Kidney epithelial cell (primary cell): ENCODE measurements around the gene PPP4R4. TPM values are rescaled to one million over a fixed set of nuclear protein-coding genes. Genes with fewer than 3 reads are reported as not detected.
"Not testable (repeated sequence)": the region's sequence is repeated elsewhere in the genome, so short reads cannot be mapped to it uniquely, and the experiment has no call there.

ENCODE experiments used
- DNase-seq: peaks from one replicate; pipeline ENCODE4 v3.0.0-alpha.2; 2010; ENCODE audit warnings: low read depth
- H3K27me3 ChIP-seq: 2 replicates; pipeline ENCODE4 v1.6.0; 2011; ENCODE audit warnings: low read length; ENCODE audit not compliant: control insufficient read depth, insufficient read depth
- H3K36me3 ChIP-seq: 2 replicates; pipeline ENCODE4 v1.5.1; 2011; ENCODE audit warnings: low read length; ENCODE audit not compliant: control insufficient read depth, insufficient read depth
- H3K4me3 ChIP-seq: 2 replicates; pipeline ENCODE4 v1.5.1; 2011; ENCODE audit warnings: low read depth, mild to moderate bottlenecking, control low read depth, low read length
- total RNA-seq: library from RNA; depleted of rRNA; stranded (reverse); fragments of >200 nt; gene quantifications from 2 replicates; pipeline ENCODE4 v1.2.3, GENCODE V29; 2015
- TF ChIP-seq, protein P1 (sequence below): IDR thresholded peaks from 2 replicates; pipeline ENCODE4 v1.5.1; 2011; ENCODE audit warnings: mild to moderate bottlenecking, moderate library complexity, low read length, control low read depth, inconsistent platforms; ENCODE audit not compliant: insufficient read depth, poor library complexity, severe bottlenecking

The PPP4R4 gene
- total RNA-seq, 1 donor from 2014 or later: 2.4 TPM

DNA sequence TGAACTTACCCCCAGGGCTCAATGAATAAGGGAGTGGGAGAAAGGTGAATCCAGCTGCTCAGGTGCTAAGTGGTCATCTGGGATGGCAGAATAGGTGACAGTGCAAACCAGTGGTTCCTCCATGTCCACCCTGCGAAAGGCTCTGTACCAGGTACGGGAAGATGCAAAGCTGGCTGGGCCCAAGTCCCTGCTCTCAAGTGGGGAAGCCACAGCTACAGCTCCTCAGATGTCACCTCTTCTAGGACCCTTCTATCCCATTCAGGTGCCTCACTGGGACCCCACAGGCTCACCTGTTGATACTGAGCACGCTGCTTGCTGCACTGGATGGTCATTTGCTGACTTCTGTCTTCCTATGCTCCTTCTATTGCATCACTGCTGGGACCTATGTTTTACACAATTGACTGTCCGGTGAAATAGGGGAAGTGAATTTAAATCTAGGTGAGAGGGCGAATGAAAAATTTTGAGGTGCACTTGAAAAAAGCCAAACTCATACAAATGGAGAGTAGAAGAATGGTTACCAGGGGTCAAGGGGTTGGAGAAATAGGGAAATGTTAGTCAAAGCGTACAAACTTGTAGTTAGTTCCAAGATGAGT lies 20.3 kb upstream of the PPP4R4 start:
- Histone ChIP-seq H3K27me3 (no peaks in the 10 kb centered on the region), H3K36me3 (no peaks in the 10 kb centered on the region), H3K4me3 (no peak overlapping the region)
- DNase-seq: no peak
- TF ChIP-seq, protein P1, sequence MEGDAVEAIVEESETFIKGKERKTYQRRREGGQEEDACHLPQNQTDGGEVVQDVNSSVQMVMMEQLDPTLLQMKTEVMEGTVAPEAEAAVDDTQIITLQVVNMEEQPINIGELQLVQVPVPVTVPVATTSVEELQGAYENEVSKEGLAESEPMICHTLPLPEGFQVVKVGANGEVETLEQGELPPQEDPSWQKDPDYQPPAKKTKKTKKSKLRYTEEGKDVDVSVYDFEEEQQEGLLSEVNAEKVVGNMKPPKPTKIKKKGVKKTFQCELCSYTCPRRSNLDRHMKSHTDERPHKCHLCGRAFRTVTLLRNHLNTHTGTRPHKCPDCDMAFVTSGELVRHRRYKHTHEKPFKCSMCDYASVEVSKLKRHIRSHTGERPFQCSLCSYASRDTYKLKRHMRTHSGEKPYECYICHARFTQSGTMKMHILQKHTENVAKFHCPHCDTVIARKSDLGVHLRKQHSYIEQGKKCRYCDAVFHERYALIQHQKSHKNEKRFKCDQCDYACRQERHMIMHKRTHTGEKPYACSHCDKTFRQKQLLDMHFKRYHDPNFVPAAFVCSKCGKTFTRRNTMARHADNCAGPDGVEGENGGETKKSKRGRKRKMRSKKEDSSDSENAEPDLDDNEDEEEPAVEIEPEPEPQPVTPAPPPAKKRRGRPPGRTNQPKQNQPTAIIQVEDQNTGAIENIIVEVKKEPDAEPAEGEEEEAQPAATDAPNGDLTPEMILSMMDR: no peak

- H3K27me3 ChIP-seq, H3K36me3 ChIP-seq, DNase-seq, H3K4me3 ChIP-seq: not testable (repeated sequence)
Observed at GRCh38 chr14:94156143-94156542, 18.0 kb upstream of the PPP4R4 start.

- TF ChIP-seq, protein P1: no peak
- no peak for DNase-seq
- no peaks in the 10 kb centered on the region for H3K27me3 ChIP-seq
- H3K4me3 ChIP-seq: no peak overlapping the region
- H3K36me3 ChIP-seq: no peaks in the 10 kb centered on the region
Observed at GRCh38 chr14:94157197-94157596, 16.9 kb upstream of the PPP4R4 start.

DNA sequence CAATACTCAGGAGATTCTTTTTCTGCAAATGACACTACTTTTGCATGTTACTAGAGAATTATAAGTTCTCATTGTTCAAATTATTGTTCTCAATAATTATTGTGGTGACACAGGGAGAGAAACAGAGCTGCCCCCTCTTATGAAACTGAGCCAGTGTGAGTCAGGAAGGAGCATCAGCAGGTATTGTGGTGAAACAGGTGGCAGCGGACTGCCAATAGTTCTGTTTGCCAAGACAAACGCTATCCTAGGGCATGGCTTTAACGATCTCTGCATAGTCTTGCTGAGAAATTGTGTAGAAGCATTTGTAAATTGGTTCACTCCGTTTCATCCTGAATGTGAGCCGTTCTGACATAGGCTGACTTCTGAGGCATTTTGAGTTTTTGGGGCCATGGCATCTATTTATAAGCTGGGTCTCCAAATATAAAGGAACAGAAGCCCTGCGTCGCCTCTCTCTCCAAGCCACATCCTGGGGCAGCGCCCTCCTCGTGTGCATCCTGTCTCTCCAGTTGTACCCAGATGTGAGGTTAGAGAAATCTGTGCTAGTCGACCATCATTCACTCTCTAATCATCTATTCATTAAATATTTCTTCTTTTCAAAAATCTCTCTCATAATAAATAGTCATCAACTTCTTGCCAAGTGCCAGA lies 15.8 kb upstream of the PPP4R4 start:
- Histone ChIP-seq H3K36me3 (no peaks in the 10 kb centered on the region), H3K27me3 (no peaks in the 10 kb centered on the region), H3K4me3 (no peak overlapping the region)
- TF ChIP-seq, protein P1: no peak
- DNase-seq: no peak

DNA sequence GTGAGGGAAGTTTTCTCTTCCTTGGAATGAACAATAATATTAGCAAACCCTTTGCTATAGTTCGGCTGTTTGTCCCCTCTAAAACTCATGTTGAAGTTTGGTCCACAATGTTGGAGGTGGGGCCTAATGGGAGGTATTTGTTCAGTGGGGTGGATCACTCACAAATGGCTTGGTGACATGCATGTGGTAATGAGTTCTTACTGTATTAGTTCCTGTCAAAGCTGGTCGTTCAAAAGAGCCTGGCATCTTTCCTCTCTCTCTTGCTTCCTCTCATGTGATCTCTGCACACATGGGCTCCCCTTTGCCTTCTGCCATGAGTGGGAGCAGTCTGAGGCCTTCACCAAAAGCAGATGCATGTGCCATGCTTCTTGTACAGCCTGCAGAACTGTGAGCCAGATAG lies 13.1 kb upstream of the PPP4R4 start:
- DNase-seq: no peak
- H3K27me3 ChIP-seq: peaks cover 21% of the 10 kb centered on the region
- H3K36me3 ChIP-seq: no peaks in the 10 kb centered on the region
- TF ChIP-seq, protein P1: no peak
- no peak overlapping the region for H3K4me3 ChIP-seq

GRCh38 chr14:94161981-94162380 lies 12.1 kb upstream of the PPP4R4 start:
- TF ChIP-seq, protein P1: no peak
- Histone ChIP-seq H3K4me3 (no peak overlapping the region), H3K36me3 (no peaks in the 10 kb centered on the region), H3K27me3 (peaks cover 21% of the 10 kb centered on the region)
- no peak for DNase-seq
